Lower leg skin (tissue), 4 donors: ENCODE measurements around the gene SERF1B. TPM values are rescaled to one million over a fixed set of nuclear protein-coding genes. Genes with fewer than 3 reads are reported as not detected.
"Not testable (repeated sequence)": the region's sequence is repeated elsewhere in the genome, so short reads cannot be mapped to it uniquely, and the experiment has no call there.

ENCODE experiments used
- DNase-seq, 2 donors: peaks; one replicate each; pipeline ENCODE4 v3.0.0-alpha.2; 2019; ENCODE audit warnings: low spot score in 2 of 2
- H3K4me3 ChIP-seq: fragments of 200-600 bp; sonication (generic); 2 replicates; pipeline ENCODE4 v1.5.1; 2017; ENCODE audit warnings: mild to moderate bottlenecking, low read depth; ENCODE audit not compliant: poor library complexity, severe bottlenecking
- WGBS, 2 donors: methylation state at CpG; one replicate each; pipeline ENCODE4 v1.1.5; 2018; 5-methylcytosine and 5-hydroxymethylcytosine counted together
- intact Hi-C: fragments of 100-400 bp; cut with DNase I; formaldehyde crosslinking; loops from one replicate; pipeline ENCODE4 v1.15.0; 2023; ENCODE audit warnings: low total_unique reads
- total RNA-seq, 4 donors: library from RNA; depleted of rRNA; stranded (reverse); fragments of >200 nt; gene quantifications; one replicate each; pipeline ENCODE4 v1.1.0, GENCODE V29; 2016

The SERF1B gene
- 10 to 100 TPM; 19.8 to 32.2 (median 27.3) TPM for total RNA-seq

DNA sequence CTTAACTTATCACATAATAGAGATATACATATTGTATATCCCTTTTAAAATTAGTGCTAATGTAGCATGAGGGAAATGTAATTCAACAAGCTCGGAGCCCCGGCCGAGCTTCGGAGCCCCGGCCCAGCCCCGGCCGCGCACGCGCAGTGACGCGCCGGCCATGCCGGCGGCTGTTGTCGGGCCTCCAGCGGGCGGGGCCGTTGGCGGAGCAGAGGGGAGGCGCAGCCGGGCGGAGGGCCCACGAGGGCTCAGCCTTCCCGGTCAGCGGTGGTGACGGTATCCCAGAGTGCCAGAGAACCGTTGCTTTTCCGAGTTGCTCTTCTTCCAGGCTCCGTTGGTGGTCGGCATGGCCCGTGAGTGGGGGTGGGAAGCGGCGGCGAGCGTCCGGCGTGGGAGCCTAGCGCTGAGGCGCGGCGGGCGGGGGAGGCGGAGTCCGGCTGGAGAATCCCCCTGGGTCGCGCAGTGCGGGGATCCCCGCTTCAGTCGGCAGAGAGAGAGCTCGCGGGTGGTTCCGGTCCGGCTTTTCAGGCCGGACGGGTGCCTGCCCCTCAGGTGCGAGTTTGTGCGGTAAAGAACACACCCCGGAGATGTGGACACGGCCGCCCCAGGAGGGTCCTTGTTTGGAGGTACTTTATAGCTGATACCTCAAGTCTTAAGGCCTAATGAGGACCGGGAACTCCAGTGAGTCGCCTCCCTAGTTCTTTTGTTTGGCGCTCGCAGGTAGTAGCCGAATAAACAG lies at the start of gene SERF1B:
Gene SERF1B, plus strand, starts transcription at position 146 of the 739 bp plus-strand sequence. Its CDS starts 201 bp downstream, at position 347.
- H3K4me3 ChIP-seq, DNase-seq, intact Hi-C loops: not testable (repeated sequence)
- WGBS, 2 donors = no CpG with 5 or more reads among the region's 66 CpGs

DNA sequence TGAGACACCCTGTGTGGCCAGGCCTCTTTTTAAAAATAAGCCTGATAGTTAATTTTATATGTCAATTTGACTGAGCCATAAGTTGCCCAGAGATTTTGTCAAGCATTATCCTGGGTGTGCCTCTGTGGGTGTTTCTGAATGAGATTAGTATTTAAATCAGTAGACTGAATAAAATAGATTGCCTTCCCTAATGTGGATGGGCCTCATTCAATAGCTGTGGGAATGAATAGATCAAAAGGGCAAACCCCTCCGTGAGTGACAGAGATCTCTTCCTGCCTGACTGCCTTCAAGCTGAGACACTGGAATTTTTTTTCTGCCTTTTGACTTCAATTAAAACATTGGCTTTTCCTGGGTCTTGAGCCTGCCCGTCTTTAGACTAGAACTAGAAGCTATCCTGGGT lies 33.3 kb upstream of the SERF1B start:
- H3K4me3 ChIP-seq, DNase-seq, intact Hi-C loops: not testable (repeated sequence)
- WGBS, 2 donors = no CpG with 5 or more reads among the region's 2 CpGs

DNA sequence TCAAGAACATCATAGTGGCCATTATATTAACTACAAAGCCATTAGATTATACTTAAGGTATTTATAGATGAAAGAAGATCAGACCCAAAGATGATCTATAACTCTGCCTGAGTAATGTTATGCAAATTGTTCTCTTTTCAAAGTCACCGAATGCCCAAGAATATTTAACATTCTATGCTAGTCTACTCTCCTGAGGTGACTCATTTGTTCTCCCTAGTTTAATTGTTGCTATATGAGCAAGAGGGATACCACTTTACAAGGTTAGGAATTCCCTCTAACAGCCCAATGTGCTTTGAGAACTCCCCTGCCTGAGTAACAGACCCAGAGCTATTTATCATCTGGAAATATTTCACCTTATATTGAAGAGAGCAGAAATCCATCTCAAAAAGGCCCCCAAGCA lies 29.5 kb upstream of the SERF1B start:
- intact Hi-C loops, H3K4me3 ChIP-seq, DNase-seq: not testable (repeated sequence)
- no CpG with 5 or more reads among the region's 1 CpG for WGBS, 2 donors

DNA sequence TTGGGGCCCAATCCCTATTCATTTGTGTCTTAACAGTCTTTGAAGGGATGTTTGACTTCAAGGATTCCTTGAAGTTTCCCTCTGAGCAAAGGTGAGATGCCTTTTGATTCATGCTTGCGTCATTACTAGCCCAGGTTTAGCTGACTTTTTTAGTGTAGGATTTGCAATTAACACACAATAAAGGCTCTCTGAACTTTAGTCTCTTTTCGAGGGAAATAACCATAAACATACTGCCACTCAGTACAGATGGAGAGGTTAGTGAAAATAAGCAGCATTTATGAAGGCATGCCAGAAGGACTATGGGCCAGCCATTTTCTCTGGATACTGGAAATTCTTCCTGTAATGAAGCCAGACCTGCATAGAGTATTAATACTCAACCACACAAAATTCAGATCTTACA lies 4.4 kb upstream of the SERF1B start:
- no CpG with 5 or more reads among the region's 2 CpGs for WGBS, 2 donors
- DNase-seq, H3K4me3 ChIP-seq, intact Hi-C loops: not testable (repeated sequence)

DNA sequence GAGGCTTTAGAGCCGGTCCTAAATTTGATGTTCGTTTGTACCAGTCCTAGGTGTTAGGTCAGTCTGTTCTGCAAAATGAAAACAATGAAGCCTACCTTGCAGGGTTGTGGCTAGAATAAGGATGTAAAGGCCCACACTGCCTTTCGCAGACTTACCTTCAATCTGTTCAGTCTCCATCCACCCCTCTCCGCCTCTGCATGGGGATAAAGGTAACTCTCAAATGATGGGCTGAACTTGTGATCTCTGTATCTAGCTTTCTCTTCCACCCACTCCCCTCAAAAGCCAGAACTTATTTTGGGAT lies 744 bp downstream of the SERF1B start:
- DNase-seq, intact Hi-C loops, H3K4me3 ChIP-seq: not testable (repeated sequence)
- WGBS, 2 donors = no CpG with 5 or more reads among the region's 4 CpGs

DNA sequence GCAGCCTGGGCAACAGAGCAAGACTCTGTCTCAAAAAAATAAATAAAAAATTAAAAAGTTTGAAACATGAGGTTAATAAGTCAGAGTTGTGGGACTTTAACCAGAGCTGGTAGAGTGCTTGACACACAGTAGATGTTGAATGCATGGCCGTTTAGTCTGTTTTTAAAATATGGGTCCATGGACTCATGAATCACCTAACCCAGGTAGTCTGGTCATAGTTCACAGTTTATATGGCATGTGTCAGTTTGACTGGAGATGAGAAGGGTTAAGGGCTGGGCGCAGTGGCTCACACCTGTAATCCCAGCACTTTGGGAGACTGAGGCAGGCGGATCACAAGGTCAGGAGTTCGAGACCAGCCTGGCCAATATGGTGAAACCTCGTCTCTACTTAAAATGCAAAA lies 6.2 kb downstream of the SERF1B start:
- H3K4me3 ChIP-seq, intact Hi-C loops, DNase-seq: not testable (repeated sequence)
- no CpG with 5 or more reads among the region's 5 CpGs for WGBS, 2 donors

DNA sequence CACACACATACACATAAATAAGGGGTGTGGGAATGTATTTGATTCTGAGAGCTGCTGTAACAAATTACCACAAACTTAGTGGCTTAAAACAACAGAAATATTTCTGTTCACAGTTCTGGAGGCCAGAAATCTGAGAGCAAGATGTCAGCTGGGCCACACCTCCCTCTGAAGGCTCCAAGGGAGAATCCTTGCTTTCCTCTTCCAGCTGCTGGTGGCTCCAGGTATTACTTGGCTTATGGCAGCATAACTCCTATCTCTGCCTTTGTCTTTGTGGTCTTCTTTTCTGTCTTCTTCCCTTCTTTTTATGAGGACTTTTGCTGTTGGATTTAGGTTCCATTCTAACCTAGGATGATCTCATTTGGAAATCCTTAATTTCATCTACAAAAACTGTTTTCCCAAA lies 16.4 kb downstream of the SERF1B start:
- H3K4me3 ChIP-seq, intact Hi-C loops, DNase-seq: not testable (repeated sequence)

DNA sequence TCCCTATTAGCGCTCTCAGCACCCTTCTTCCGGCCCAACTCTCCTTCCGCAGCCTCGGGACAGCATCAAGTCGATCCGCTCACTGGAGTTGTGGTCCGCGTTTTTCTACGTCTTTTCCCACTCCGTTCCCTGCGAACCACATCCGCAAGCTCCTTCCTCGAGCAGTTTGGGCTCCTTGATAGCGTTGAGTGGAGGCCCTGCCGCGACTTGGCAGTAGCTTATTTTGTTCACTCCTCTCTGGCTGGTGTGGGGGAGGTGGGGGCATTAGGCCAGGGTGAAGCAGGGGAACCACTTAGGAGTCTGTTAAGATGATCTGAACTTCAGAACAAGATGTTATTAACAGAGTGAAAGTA lies 24.7 kb downstream of the SERF1B start:
- DNase-seq, H3K4me3 ChIP-seq, intact Hi-C loops: not testable (repeated sequence)
- no CpG with 5 or more reads among the region's 16 CpGs for WGBS, 2 donors

DNA sequence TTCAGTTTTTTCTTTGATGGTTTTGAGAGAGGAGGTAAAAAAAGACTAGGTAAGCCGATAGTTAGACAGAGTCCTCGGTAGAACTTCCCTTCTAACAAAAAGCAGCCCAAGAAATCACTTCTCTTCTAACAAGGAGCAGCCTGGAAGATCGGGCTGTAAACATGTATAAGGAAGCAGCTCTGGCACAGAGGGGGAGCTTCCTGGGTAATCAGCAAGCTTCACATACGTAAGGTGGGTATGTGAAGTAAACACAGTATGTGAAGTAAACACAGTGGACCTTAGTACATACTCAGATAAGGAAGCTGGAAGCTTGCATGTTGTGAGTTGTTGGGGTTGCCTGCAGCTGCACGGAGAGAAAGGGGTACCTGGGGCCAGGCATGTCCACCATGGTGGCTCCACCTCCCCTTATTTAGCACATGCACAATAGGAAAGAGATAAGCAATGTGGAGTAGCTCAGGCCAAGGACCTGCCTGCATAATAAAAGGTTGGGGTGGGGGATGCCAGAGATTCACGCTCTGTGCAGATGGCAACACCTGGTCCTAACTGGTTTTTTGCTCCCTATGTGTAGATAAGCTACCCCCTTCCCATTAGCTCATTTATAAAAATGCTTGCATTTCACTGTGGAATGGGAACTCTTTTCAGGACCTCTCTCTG lies 31.4 kb downstream of the SERF1B start:
- H3K4me3 ChIP-seq, DNase-seq, intact Hi-C loops: not testable (repeated sequence)
- WGBS, 2 donors = no CpG with 5 or more reads among the region's 6 CpGs

DNA sequence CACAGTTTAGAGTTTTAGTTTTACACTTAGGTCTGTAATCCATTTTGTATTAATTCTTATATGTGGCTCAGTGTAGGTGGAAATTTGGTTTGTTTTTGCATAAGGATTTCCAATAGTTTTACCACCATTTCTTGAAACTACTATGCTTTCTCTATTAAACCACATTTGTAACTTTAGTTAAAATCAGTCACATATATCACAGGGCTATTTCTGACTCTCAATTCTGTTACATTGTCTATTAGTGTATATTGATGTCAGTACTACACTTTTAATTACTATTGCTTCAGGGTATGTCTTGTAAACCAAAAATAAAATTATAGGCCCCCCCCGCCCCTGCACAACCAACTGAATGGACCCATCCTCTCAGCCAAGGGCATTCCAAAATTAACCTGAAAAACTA lies 32.1 kb downstream of the SERF1B start:
- H3K4me3 ChIP-seq, DNase-seq, intact Hi-C loops: not testable (repeated sequence)
- WGBS, 2 donors = no CpG with 5 or more reads among the region's 1 CpG

DNA sequence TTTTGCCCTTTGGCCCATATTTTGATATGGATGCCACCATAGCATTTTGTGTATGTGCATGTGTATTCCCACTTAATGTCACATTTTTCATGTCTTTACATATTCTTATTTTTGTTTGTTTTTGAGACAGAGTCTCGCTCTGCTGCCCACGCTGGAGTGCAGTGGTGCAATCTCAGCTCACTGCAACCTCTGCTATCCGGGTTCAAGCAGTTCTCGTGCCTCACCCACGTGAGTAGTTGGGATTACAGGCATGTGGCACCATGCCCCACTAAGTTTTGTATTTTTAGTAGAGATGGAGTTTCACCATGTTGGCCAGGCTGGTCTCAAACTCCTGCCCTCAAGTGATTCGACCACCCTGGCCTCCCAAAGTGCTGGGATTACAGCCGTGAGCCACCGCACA lies 52.6 kb downstream of the SERF1B start:
- H3K4me3 ChIP-seq, intact Hi-C loops: not testable (repeated sequence)
- DNase-seq = peak in 1 of 2 donors; percentile 57
- WGBS, 2 donors = 98 to 100% methylated on average over 5 of the region's 8 CpGs

DNA sequence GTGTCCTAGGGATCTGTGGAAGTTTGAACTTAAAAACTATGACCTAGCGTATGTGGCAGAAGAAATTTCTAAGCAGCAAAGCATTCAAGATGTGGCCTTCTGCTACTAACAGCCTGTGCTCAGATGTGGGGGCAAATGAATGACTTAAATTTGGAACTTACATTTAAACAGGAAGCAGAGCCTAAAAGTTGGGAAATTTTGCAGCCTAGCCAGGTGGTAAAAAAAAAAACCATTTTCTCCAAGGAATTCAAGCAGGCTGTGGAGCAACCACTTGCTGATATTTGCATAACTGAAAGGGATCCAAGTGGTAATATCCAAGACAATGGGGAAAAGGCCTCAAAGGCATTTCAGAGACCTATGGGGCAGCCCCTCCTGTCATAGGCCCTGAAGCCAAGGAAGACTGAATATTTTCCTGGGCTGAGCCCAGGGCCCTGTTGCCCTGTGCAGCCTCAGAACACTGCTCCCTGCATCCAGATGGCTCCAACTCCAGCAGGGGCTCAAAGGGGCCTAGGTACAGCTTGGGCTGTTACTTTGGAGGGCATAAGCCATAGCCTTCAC lies 63.9 kb downstream of the SERF1B start:
- DNase-seq, intact Hi-C loops, H3K4me3 ChIP-seq: not testable (repeated sequence)
- no CpG with 5 or more reads among the region's 1 CpG for WGBS, 2 donors

DNA sequence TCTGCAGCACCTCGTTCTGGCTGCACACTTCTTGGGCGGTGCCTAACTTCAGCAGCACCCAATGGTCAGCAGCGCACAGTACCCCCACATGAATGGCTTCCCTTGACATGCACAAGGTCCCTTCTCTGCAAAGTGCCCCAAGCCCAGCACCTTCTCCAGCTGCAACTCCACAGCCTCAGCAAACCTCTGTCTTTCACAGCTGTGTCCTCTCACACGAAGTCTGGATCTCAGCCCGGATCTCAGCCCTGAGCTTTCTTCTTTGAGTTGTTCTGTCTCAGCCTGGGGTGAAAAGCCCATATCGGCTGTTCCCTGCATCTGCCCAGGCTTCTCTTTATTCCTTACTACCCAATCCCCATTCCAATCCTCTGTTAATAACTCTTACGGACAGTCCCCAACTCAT lies 66.7 kb downstream of the SERF1B start:
- DNase-seq, intact Hi-C loops, H3K4me3 ChIP-seq: not testable (repeated sequence)
- no CpG with 5 or more reads among the region's 7 CpGs for WGBS, 2 donors
